ENCODE results near the gene ANKRD62. TPM values are rescaled to one million over a fixed set of nuclear protein-coding genes. Genes with fewer than 3 reads are reported as not detected.

The ANKRD62 gene
- total RNA-seq, 2 experiments from 2014 or later, result not detected

- Mint-ChIP-seq H3K9me3 (ENCODE audit: insufficient read depth) (no peaks in the 10 kb centered on the region), H3K4me3 (no peak overlapping the region), H3K27ac (no peak overlapping the region), H3K4me1 (ENCODE audit: low read depth) (no peaks in the 10 kb centered on the region), H3K27me3 (ENCODE audit: low read depth) (peaks cover 12% of the 10 kb centered on the region), H3K36me3 (ENCODE audit: low read depth) (no peaks in the 10 kb centered on the region)
- CTCF ChIA-PET, result interaction anchor here (0.6 kb wide), 1 partner anchor 163 kb away, joined by 3 read pairs; no protein-coding TSS in a partner anchor
- POLR2A ChIA-PET, result no interaction called here
- ATAC-seq, result no peak
- DNase-seq, result no peak
Measured at GRCh38 chr18:12165038-12165768, 71.6 kb downstream of the ANKRD62 start.

Other genes starting within 250 kb of the ANKRD62 start
- gene CHMP1B, start 242.4 kb upstream of the ANKRD62 start, total RNA-seq, result 10 to 100 TPM; 21.1 to 22.8 TPM
- 10 to 100 TPM; 40.0 to 41.6 TPM for gene MPPE1, start 185.5 kb upstream of the ANKRD62 start, total RNA-seq
- gene IMPA2, start 112.3 kb upstream of the ANKRD62 start, total RNA-seq, result 10 to 100 TPM; 21.1 to 22.3 TPM
- not detected for gene CIDEA, start 160.5 kb downstream of the ANKRD62 start, total RNA-seq
- 10 to 100 TPM in 1 of 2 experiments, 1 to 10 TPM in 1; 8.3 to 10.9 TPM for gene TUBB6, start 214.4 kb downstream of the ANKRD62 start, total RNA-seq

Measured in activated CD8-positive, alpha-beta T cell treated with anti-CD3 and anti-CD28 coated beads, Interleukin-2, amount 10 ng/mL, durations not matched to agents 7 days and 5 days (primary cell).